Measurements from ENCODE around the gene SERTAD2. TPM values are rescaled to one million over a fixed set of nuclear protein-coding genes. Genes with fewer than 3 reads are reported as not detected.

Gene SERTAD2
- total and polyA plus RNA-seq, 2 donors (not counting 3 experiments of a cell fraction or from before 2014, with no cell fraction given) = 5.5 to 11.2 TPM

GRCh38 chr2:64632835-64633819, 20.6 kb downstream of the SERTAD2 start:
- H3K36me3 ChIP-seq (ENCODE audit: control insufficient read depth in 2 of 2, extremely low read depth in 1 of 2, insufficient read depth in 2 of 2, low read length in 2 of 2) = peaks cover 5 to 9% of the 10 kb centered on the region in 2 experiments
- no peak overlapping the region for H3K4me3 ChIP-seq (replicated peaks in 1 of 3; ENCODE audit: insufficient read depth in 1 of 3, low read depth in 1 of 3, low read length in 3 of 3)
- TF ChIP-seq EZH2 (IDR thresholded peaks at IDR 0.05; ENCODE audit: borderline replicate concordance, low read depth, low read length, severe bottlenecking) = no peak
- TF ChIP-seq POLR2A (IDR thresholded peaks at IDR 0.05; ENCODE audit: low read depth, low read length) = no peak
- TF ChIP-seq MYC (IDR thresholded peaks at IDR 0.05; ENCODE audit: low read depth, low read length) = no peak
- TF ChIP-seq GATA2 (IDR thresholded peaks at IDR 0.05; ENCODE audit: insufficient read depth, insufficient read length, low read depth, low read length) = no peak
- no peak for TF ChIP-seq MAX (IDR thresholded peaks at IDR 0.05; ENCODE audit: insufficient read depth, insufficient read length)
- TF ChIP-seq FOS (IDR thresholded peaks at IDR 0.05; ENCODE audit: borderline replicate concordance, insufficient read depth, low read length) = no peak
- no peak for TF ChIP-seq CTCF (IDR thresholded peaks at IDR 0.05; ENCODE audit: extremely low read depth in 1 of 2, insufficient read depth in 1 of 2, low read depth in 1 of 2, low read length in 2 of 2)
- TF ChIP-seq POLR2AphosphoS5 (IDR thresholded peaks at IDR 0.05; ENCODE audit: insufficient read depth, low read depth, low read length) = no peak
- POLR2A ChIA-PET = no interaction called here
- H3K9ac ChIP-seq (replicated peaks; ENCODE audit: extremely low read depth, insufficient read depth, low read length) = no peak overlapping the region
- H4K20me1 ChIP-seq (replicated peaks; ENCODE audit: control insufficient read depth, extremely low read depth, insufficient read depth, low read length) = no peaks in the 10 kb centered on the region
- H3K4me2 ChIP-seq (ENCODE audit: insufficient read depth, low read length) = no peak overlapping the region
- H2AFZ ChIP-seq (ENCODE audit: low read depth, low read length) = no peak overlapping the region
- H3K27ac ChIP-seq (ENCODE audit: insufficient read depth, low read depth, low read length) = no peak overlapping the region
- peaks cover 19% of the 10 kb centered on the region for H3K79me2 ChIP-seq (ENCODE audit: control insufficient read depth, insufficient read depth, low read length)
- CTCF ChIA-PET = interaction anchor here (0.6 to 3.5 kb wide), 6 partner anchors 12 to 302 kb away, joined by 3 to 13 read pairs (median 4); no protein-coding TSS in a partner anchor
- intact Hi-C loops (cut with micrococcal nuclease) (no loop called here), dilution Hi-C loops (cut with MboI; ENCODE audit: extremely low pct_ligation_motif_present, low sequenced_read_pairs) (no loop called here)
- no peaks in the 10 kb centered on the region for H3K9me3 ChIP-seq (replicated peaks; ENCODE audit: control insufficient read depth, insufficient read depth, low read length)
- DNase-seq (ENCODE audit: low read depth, low spot score) = no peak
- no peaks in the 10 kb centered on the region for H3K27me3 ChIP-seq (ENCODE audit: control insufficient read depth in 2 of 2, insufficient read depth in 2 of 2, low read length in 2 of 2)
- peaks cover 4% of the 10 kb centered on the region for H3K4me1 ChIP-seq (ENCODE audit: control insufficient read depth, extremely low read depth, insufficient read depth, low read length)
- H3K9me1 ChIP-seq (replicated peaks; ENCODE audit: control insufficient read depth, extremely low read depth, insufficient read depth, low read length) = no peaks in the 10 kb centered on the region
- BruUV-seq (replicated peaks) = no TSS peak
- FAIRE-seq = no peak

Data from endothelial cell of umbilical vein (primary cell).